CD4-positive, CD25-positive, alpha-beta regulatory T cell (primary cell): ENCODE measurements around the gene NBDY. TPM values are rescaled to one million over a fixed set of nuclear protein-coding genes. Genes with fewer than 3 reads are reported as not detected.
A peak's percentile ranks its signal among the peaks of the same experiment; 100 is the strongest.

Source experiments
- ATAC-seq, 2 donors: fragments of 150-1000 bp; cut with Tn5 transposase; one replicate each; pipeline ENCODE4 v1.10.0; 2021; ENCODE audit warnings: low read depth in 2 of 2, moderate number of reproducible peaks in 2 of 2, moderate library complexity in 1 of 2
- DNase-seq, 3 donors: peaks; one replicate each; pipeline versions ENCODE4 v3.0.0 to v3.0.0-alpha.2; 2012 to 2022; ENCODE audit warnings: mixed read lengths in 1 of 3
- H3K27ac ChIP-seq: one replicate; pipeline ENCODE4 v1.7.0; 2013; ENCODE audit warnings: mild to moderate bottlenecking, low read length; ENCODE audit not compliant: insufficient read depth, poor library complexity, severe bottlenecking
- H3K27me3 ChIP-seq: one replicate; pipeline ENCODE4 v1.7.0; 2013; ENCODE audit warnings: low read length; ENCODE audit not compliant: control insufficient read depth, insufficient read depth
- H3K36me3 ChIP-seq: one replicate; pipeline ENCODE4 v1.7.0; 2013; ENCODE audit warnings: mild to moderate bottlenecking, low read length, moderate library complexity; ENCODE audit not compliant: control insufficient read depth, insufficient read depth
- H3K4me1 ChIP-seq: 2 replicates; pipeline ENCODE4 v1.7.0; 2013; ENCODE audit warnings: mild to moderate bottlenecking, low read length; ENCODE audit not compliant: insufficient read depth, control insufficient read depth, poor library complexity, severe bottlenecking
- H3K4me3 ChIP-seq: one replicate; pipeline ENCODE4 v1.7.0; 2013; ENCODE audit warnings: low read depth, mild to moderate bottlenecking, low read length, moderate library complexity
- H3K9me3 ChIP-seq, 2 experiments: 1 replicate in 1 of 2; 2 replicates in 1 of 2; pipeline ENCODE4 v1.7.0; 2013; ENCODE audit warnings: low read length in 2 of 2, mild to moderate bottlenecking in 1 of 2, moderate library complexity in 1 of 2; ENCODE audit not compliant: control insufficient read depth in 2 of 2
- H3K27ac Mint-ChIP-seq, 3 donors: one replicate each; pipeline ENCODE4 v1.8.0; 2020 to 2022; ENCODE audit warnings: mild to moderate bottlenecking in 3 of 3, mixed read lengths in 3 of 3, moderate library complexity in 2 of 3
- H3K27me3 Mint-ChIP-seq: one replicate; pipeline ENCODE4 v1.8.0; 2022; ENCODE audit warnings: mild to moderate bottlenecking, mixed read lengths
- H3K36me3 Mint-ChIP-seq: one replicate; pipeline ENCODE4 v1.8.0; 2020; ENCODE audit warnings: mixed read lengths
- H3K4me1 Mint-ChIP-seq, 4 donors: one replicate each; pipeline ENCODE4 v1.8.0; 2020 to 2022; ENCODE audit warnings: mixed read lengths in 4 of 4, mild to moderate bottlenecking in 1 of 4
- H3K4me3 Mint-ChIP-seq, 4 donors: one replicate each; pipeline ENCODE4 v1.8.0; 2020 to 2022; ENCODE audit warnings: mild to moderate bottlenecking in 4 of 4, mixed read lengths in 4 of 4, moderate library complexity in 3 of 4
- H3K9me3 Mint-ChIP-seq, 7 donors: one replicate each; pipeline ENCODE4 v1.8.0; 2020 to 2022; ENCODE audit warnings: mixed read lengths in 7 of 7, mild to moderate bottlenecking in 3 of 7, moderate library complexity in 2 of 7
- polyA plus RNA-seq, 4 donors: library from polyadenylated mRNA; unstranded; fragments of 300-500 nt; fragmentation: Illumina TruSeq; gene quantifications; one replicate each; pipeline ENCODE4 v1.2.3, GENCODE V29; 2021
- total RNA-seq: library from RNA; stranded (reverse); gene quantifications from one replicate; pipeline ENCODE4 v1.2.3, GENCODE V29; 2022

Gene NBDY
- total and polyA plus RNA-seq, 5 donors from 2014 or later, result 29.0 to 61.5 (median 52.6) TPM

- Histone ChIP-seq H3K27me3 (no peaks in the 10 kb centered on the region), H3K4me1 (peaks cover 9% of the 10 kb centered on the region), H3K36me3 (no peaks in the 10 kb centered on the region), H3K27ac (no peak overlapping the region), H3K9me3 (no peaks in the 10 kb centered on the region), H3K4me3 (no peak overlapping the region)
- ATAC-seq (no peak), DNase-seq (no peak)
- no peaks in the 10 kb centered on the region for H3K27me3 Mint-ChIP-seq
- H3K9me3 Mint-ChIP-seq, result no peaks in the 10 kb centered on the region
- H3K36me3 Mint-ChIP-seq, result peaks cover 5% of the 10 kb centered on the region
- peak overlapping the region in 2 of 3 donors; percentile 44 to 68 for H3K27ac Mint-ChIP-seq
- peaks cover 5 to 54% (median 16%) of the 10 kb centered on the region in 4 donors for H3K4me1 Mint-ChIP-seq
- H3K4me3 Mint-ChIP-seq, result no peak overlapping the region
Observed at GRCh38 chrX:56795309-56795868, 66.3 kb downstream of the NBDY start.

- H3K27ac ChIP-seq, result no peak overlapping the region
- Mint-ChIP-seq H3K9me3 (no peaks in the 10 kb centered on the region), H3K4me3 (no peak overlapping the region), H3K27ac (peak overlapping the region in 2 of 3 donors; percentile 71 to 96), H3K4me1 (peaks cover 16 to 64% (median 25%) of the 10 kb centered on the region in 4 donors), H3K27me3 (no peaks in the 10 kb centered on the region), H3K36me3 (peaks cover 5% of the 10 kb centered on the region)
- H3K9me3 ChIP-seq, result no peaks in the 10 kb centered on the region
- H3K27me3 ChIP-seq, result no peaks in the 10 kb centered on the region
- H3K4me3 ChIP-seq, result no peak overlapping the region
- H3K36me3 ChIP-seq, result no peaks in the 10 kb centered on the region
- peaks cover 22% of the 10 kb centered on the region for H3K4me1 ChIP-seq
- DNase-seq (no peak), ATAC-seq (no peak)
Observed at GRCh38 chrX:56796641-56797395, 67.8 kb downstream of the NBDY start.

GRCh38 chrX:56797574-56798338 lies 68.7 kb downstream of the NBDY start:
- Mint-ChIP-seq H3K9me3 (no peaks in the 10 kb centered on the region), H3K27me3 (no peaks in the 10 kb centered on the region), H3K4me3 (peak overlapping the region in 2 of 4 donors; percentile 60 to 64), H3K27ac (peak overlapping the region; percentile 2 to 96 (median 58)), H3K4me1 (peaks cover 16 to 62% (median 23%) of the 10 kb centered on the region in 4 donors), H3K36me3 (no peaks in the 10 kb centered on the region)
- H3K4me1 ChIP-seq, result peaks cover 22% of the 10 kb centered on the region
- H3K9me3 ChIP-seq, result no peaks in the 10 kb centered on the region
- H3K27ac ChIP-seq, result no peak overlapping the region
- H3K27me3 ChIP-seq, result no peaks in the 10 kb centered on the region
- no peak for DNase-seq
- no peak overlapping the region for H3K4me3 ChIP-seq
- no peak for ATAC-seq
- H3K36me3 ChIP-seq, result no peaks in the 10 kb centered on the region

- H3K27me3 Mint-ChIP-seq, result no peaks in the 10 kb centered on the region
- Histone ChIP-seq H3K27ac (no peak overlapping the region), H3K9me3 (no peaks in the 10 kb centered on the region), H3K36me3 (no peaks in the 10 kb centered on the region), H3K4me3 (no peak overlapping the region), H3K4me1 (peaks cover 24% of the 10 kb centered on the region), H3K27me3 (no peaks in the 10 kb centered on the region)
- H3K27ac Mint-ChIP-seq, result peak overlapping the region in 1 of 3 donors; percentile 2
- no peaks in the 10 kb centered on the region for H3K9me3 Mint-ChIP-seq
- peak overlapping the region in 1 of 4 donors; percentile 64 for H3K4me3 Mint-ChIP-seq
- no peak for ATAC-seq
- peaks cover 16 to 63% (median 23%) of the 10 kb centered on the region in 4 donors for H3K4me1 Mint-ChIP-seq
- no peaks in the 10 kb centered on the region for H3K36me3 Mint-ChIP-seq
- DNase-seq, result no peak
Observed at GRCh38 chrX:56798339-56798711, 69.3 kb downstream of the NBDY start.

- ATAC-seq (no peak), DNase-seq (no peak)
- Mint-ChIP-seq H3K4me3 (peak overlapping the region in 2 of 4 donors; percentile 36 to 64), H3K27ac (peak overlapping the region; percentile 74 to 92 (median 92)), H3K4me1 (peaks cover 16 to 70% (median 23%) of the 10 kb centered on the region in 4 donors), H3K36me3 (no peaks in the 10 kb centered on the region), H3K9me3 (no peaks in the 10 kb centered on the region), H3K27me3 (no peaks in the 10 kb centered on the region)
- H3K36me3 ChIP-seq, result no peaks in the 10 kb centered on the region
- H3K4me1 ChIP-seq, result peaks cover 26% of the 10 kb centered on the region
- H3K9me3 ChIP-seq, result no peaks in the 10 kb centered on the region
- no peak overlapping the region for H3K4me3 ChIP-seq
- no peaks in the 10 kb centered on the region for H3K27me3 ChIP-seq
- no peak overlapping the region for H3K27ac ChIP-seq
Observed at GRCh38 chrX:56798866-56799758, 70.1 kb downstream of the NBDY start.

GRCh38 chrX:56800307-56800706 lies 71.3 kb downstream of the NBDY start:
- Histone ChIP-seq H3K9me3 (no peaks in the 10 kb centered on the region), H3K4me1 (peaks cover 26% of the 10 kb centered on the region), H3K27ac (peak overlapping the region; percentile 72), H3K4me3 (peak overlapping the region; percentile 52), H3K36me3 (no peaks in the 10 kb centered on the region), H3K27me3 (no peaks in the 10 kb centered on the region)
- Mint-ChIP-seq H3K4me3 (peak overlapping the region in 2 of 4 donors; percentile 32 to 72), H3K27me3 (no peaks in the 10 kb centered on the region), H3K36me3 (no peaks in the 10 kb centered on the region), H3K27ac (peak overlapping the region; percentile 26 to 92 (median 92)), H3K9me3 (no peaks in the 10 kb centered on the region), H3K4me1 (peaks cover 16 to 62% (median 23%) of the 10 kb centered on the region in 4 donors)
- no peak for DNase-seq
- ATAC-seq, result no peak

GRCh38 chrX:56800801-56801200 lies 71.8 kb downstream of the NBDY start:
- Mint-ChIP-seq H3K36me3 (no peaks in the 10 kb centered on the region), H3K27ac (peak overlapping the region; percentile 89 to 92 (median 92)), H3K27me3 (no peaks in the 10 kb centered on the region), H3K4me1 (peaks cover 16 to 61% (median 23%) of the 10 kb centered on the region in 4 donors), H3K4me3 (peak overlapping the region; percentile 28 to 72 (median 48)), H3K9me3 (no peaks in the 10 kb centered on the region)
- Histone ChIP-seq H3K36me3 (no peaks in the 10 kb centered on the region), H3K27me3 (no peaks in the 10 kb centered on the region), H3K4me3 (peak overlapping the region; percentile 52), H3K4me1 (peaks cover 26% of the 10 kb centered on the region), H3K9me3 (no peaks in the 10 kb centered on the region), H3K27ac (peak overlapping the region; percentile 72)
- ATAC-seq (peak; percentile 91 to 92), DNase-seq (peak; percentile 31 to 87 (median 64))
